H9 (cell line): ENCODE measurements around the gene UGT1A7. TPM values are rescaled to one million over a fixed set of nuclear protein-coding genes. Genes with fewer than 3 reads are reported as not detected.
A peak's percentile ranks its signal among the peaks of the same experiment; 100 is the strongest.

Experiments used
- DNase-seq: peaks from one replicate; pipeline ENCODE4 v3.0.0-alpha.2; 2017
- H2AFZ ChIP-seq: one replicate; pipeline ENCODE4 v1.6.1; 2013; ENCODE audit warnings: mild to moderate bottlenecking, low read length, control low read depth, moderate library complexity
- H2AK5ac ChIP-seq: 2 replicates; pipeline ENCODE4 v1.6.1; 2013; ENCODE audit warnings: low read length, control low read depth, mixed read lengths; ENCODE audit not compliant: insufficient read length
- H2BK120ac ChIP-seq: one replicate; pipeline ENCODE4 v1.6.1; 2013; ENCODE audit warnings: low read depth, mild to moderate bottlenecking, low read length, control low read depth, inconsistent platforms; ENCODE audit not compliant: poor library complexity, severe bottlenecking
- H2BK12ac ChIP-seq: 2 replicates; pipeline ENCODE4 v1.6.1; 2013; ENCODE audit warnings: low read length, control low read depth, mixed read lengths, low read depth; ENCODE audit not compliant: insufficient read length
- H2BK15ac ChIP-seq: 2 replicates; pipeline ENCODE4 v1.6.1; 2013; ENCODE audit warnings: low read depth, low read length, control low read depth
- H2BK20ac ChIP-seq: one replicate; pipeline ENCODE4 v1.6.1; 2013; ENCODE audit warnings: low read depth, mild to moderate bottlenecking, low read length, control low read depth, inconsistent platforms; ENCODE audit not compliant: poor library complexity, severe bottlenecking
- H2BK5ac ChIP-seq: 2 replicates; pipeline ENCODE4 v1.6.1; 2013; ENCODE audit warnings: low read length, control low read depth, mixed read lengths; ENCODE audit not compliant: insufficient read length
- H3K14ac ChIP-seq: 2 replicates; pipeline ENCODE4 v1.6.1; 2013; ENCODE audit warnings: low read length, control low read depth; ENCODE audit not compliant: insufficient read depth
- H3K18ac ChIP-seq: 2 replicates; pipeline ENCODE4 v1.6.1; 2013; ENCODE audit warnings: low read depth, mild to moderate bottlenecking, mixed read lengths, low read length, control low read depth; ENCODE audit not compliant: insufficient read length
- H3K23ac ChIP-seq: 2 replicates; pipeline ENCODE4 v1.6.1; 2013; ENCODE audit warnings: low read length, control low read depth, mixed read lengths, low read depth; ENCODE audit not compliant: insufficient read length
- H3K23me2 ChIP-seq: 2 replicates; pipeline ENCODE4 v1.6.1; 2013; ENCODE audit warnings: low read depth, mild to moderate bottlenecking, mixed read lengths, low read length, control low read depth; ENCODE audit not compliant: insufficient read length, poor library complexity, severe bottlenecking
- H3K27ac ChIP-seq: 2 replicates; pipeline ENCODE4 v1.5.1; 2013; ENCODE audit warnings: low read length, control low read depth, mixed read lengths, low read depth; ENCODE audit not compliant: insufficient read length
- H3K27me3 ChIP-seq: 2 replicates; pipeline ENCODE4 v1.6.1; 2013; ENCODE audit warnings: low read length, control low read depth, inconsistent platforms; ENCODE audit not compliant: insufficient read depth
- H3K4ac ChIP-seq: 2 replicates; pipeline ENCODE4 v1.6.1; 2013; ENCODE audit warnings: low read depth, mild to moderate bottlenecking, control low read depth, inconsistent platforms, low read length, moderate library complexity
- H3K4me1 ChIP-seq: 2 replicates; pipeline ENCODE4 v1.6.1; 2013; ENCODE audit warnings: low read length, control low read depth, inconsistent platforms; ENCODE audit not compliant: insufficient read depth
- H3K4me2 ChIP-seq: 2 replicates; pipeline ENCODE4 v1.6.1; 2013; ENCODE audit warnings: low read length, control low read depth, mixed read lengths; ENCODE audit not compliant: insufficient read length, insufficient read depth
- H3K56ac ChIP-seq: 2 replicates; pipeline ENCODE4 v1.6.1; 2013; ENCODE audit warnings: low read depth, mild to moderate bottlenecking, mixed read lengths, low read length, control low read depth; ENCODE audit not compliant: insufficient read length
- H3K79me1 ChIP-seq: 2 replicates; pipeline ENCODE4 v1.6.1; 2013; ENCODE audit warnings: low read depth, mild to moderate bottlenecking, moderate library complexity, low read length, control low read depth, inconsistent platforms; ENCODE audit not compliant: insufficient read depth, poor library complexity, severe bottlenecking
- H3K79me2 ChIP-seq: 2 replicates; pipeline ENCODE4 v1.6.1; 2013; ENCODE audit warnings: low read length, control low read depth, inconsistent platforms; ENCODE audit not compliant: insufficient read depth
- H3K9ac ChIP-seq: 2 replicates; pipeline ENCODE4 v1.6.1; 2013; ENCODE audit warnings: low read length, control low read depth, mixed read lengths; ENCODE audit not compliant: insufficient read length; ENCODE audit errors: extremely low read depth
- H3K9me3 ChIP-seq: one replicate; pipeline ENCODE4 v1.6.1; 2013; ENCODE audit warnings: low read depth, low read length, inconsistent platforms; ENCODE audit not compliant: control insufficient read depth
- H3T11ph ChIP-seq: one replicate; pipeline ENCODE4 v1.6.1; 2013; ENCODE audit warnings: mild to moderate bottlenecking, low read length, control low read depth, inconsistent platforms
- H4K20me1 ChIP-seq: one replicate; pipeline ENCODE4 v1.6.1; 2013; ENCODE audit not compliant: control insufficient read depth, insufficient read length, insufficient read depth
- H4K5ac ChIP-seq: 2 replicates; pipeline ENCODE4 v1.6.1; 2013; ENCODE audit warnings: low read depth, mild to moderate bottlenecking, mixed read lengths, low read length, control low read depth; ENCODE audit not compliant: insufficient read length
- H4K8ac ChIP-seq: replicated peaks from 2 replicates; pipeline ENCODE4 v1.6.1; 2013; ENCODE audit warnings: low read length, control low read depth, mixed read lengths, low read depth; ENCODE audit not compliant: insufficient read length
- H4K91ac ChIP-seq: 2 replicates; pipeline ENCODE4 v1.6.1; 2013; ENCODE audit warnings: low read depth, mild to moderate bottlenecking, moderate library complexity, mixed read lengths, low read length, control low read depth; ENCODE audit not compliant: insufficient read length
- H3K27ac Mint-ChIP-seq, 3 experiments: 2 replicates in 2 of 3; 3 replicates in 1 of 3; pipeline ENCODE4 v1.8.0; 2020 to 2021; ENCODE audit warnings: mixed read lengths in 3 of 3, mild to moderate bottlenecking in 1 of 3, moderate library complexity in 1 of 3
- H3K27me3 Mint-ChIP-seq: 2 replicates; pipeline ENCODE4 v1.8.0; 2021; ENCODE audit warnings: low read depth, mild to moderate bottlenecking, moderate library complexity, mixed read lengths
- H3K36me3 Mint-ChIP-seq, 3 experiments: 2 replicates in 2 of 3; 3 replicates in 1 of 3; pipeline ENCODE4 v1.8.0; 2020 to 2021; ENCODE audit warnings: low read depth in 3 of 3, mixed read lengths in 3 of 3; ENCODE audit not compliant: insufficient read depth in 1 of 3
- H3K4me1 Mint-ChIP-seq, 2 experiments: 2 replicates each; pipeline ENCODE4 v1.8.0; 2020; ENCODE audit warnings: mixed read lengths in 2 of 2
- H3K4me3 Mint-ChIP-seq, 2 experiments: 2 replicates in 1 of 2; 3 replicates in 1 of 2; pipeline ENCODE4 v1.8.0; 2020 to 2021; ENCODE audit warnings: mild to moderate bottlenecking in 2 of 2, mixed read lengths in 2 of 2, moderate library complexity in 1 of 2
- H3K9me3 Mint-ChIP-seq, 2 experiments: 2 replicates in 1 of 2; 3 replicates in 1 of 2; pipeline ENCODE4 v1.8.0; 2020; ENCODE audit warnings: mild to moderate bottlenecking in 2 of 2, mixed read lengths in 2 of 2, moderate library complexity in 1 of 2
- WGBS: extraction: QIAGEN DNeasy Blood & Tissue Kit; methylation state at CpG from one replicate; pipeline ENCODE4 v1.1.7; 2013; ENCODE audit warnings: missing lambda C conversion rate, low lambda C conversion rate, mixed read lengths; ENCODE audit not compliant: insufficient read length; ENCODE audit errors: extremely low coverage; 5-methylcytosine and 5-hydroxymethylcytosine counted together
- total RNA-seq: library from RNA; stranded (reverse); gene quantifications from 2 replicates; pipeline ENCODE4 v1.2.1, GENCODE V29; 2021
- TF ChIP-seq, protein P1 (sequence below): fragments of 200-600 bp; sonication (generic); conservative IDR thresholded peaks from 3 replicates; pipeline ENCODE4 v1.8.0; 2021; ENCODE audit warnings: antibody characterized with exemption, mild to moderate bottlenecking

The UGT1A7 gene
- total RNA-seq, 1 experiment from 2014 or later: not detected

- no peaks in the 10 kb centered on the region for H3K27me3 ChIP-seq
- no peak overlapping the region for H2AFZ ChIP-seq
- Mint-ChIP-seq H3K4me3 (no peak overlapping the region), H3K4me1 (peaks cover 2 to 4% of the 10 kb centered on the region in 2 experiments; a peak in 3 of 4 replicates), H3K27ac (peak overlapping the region in 1 of 3 experiments; percentile 77; a peak in 1 of 7 replicates), H3K9me3 (peaks cover 8 to 9% of the 10 kb centered on the region in 2 experiments), H3K36me3 (peaks cover 0 to 4% (median 2%) of the 10 kb centered on the region in 3 experiments; a peak in 3 of 7 replicates), H3K27me3 (peaks cover 13% of the 10 kb centered on the region)
- no peak overlapping the region for H3K56ac ChIP-seq
- no peak overlapping the region for H2BK15ac ChIP-seq
- peak; percentile 20 for DNase-seq
- no peak overlapping the region for H2BK5ac ChIP-seq
- H4K8ac ChIP-seq: no peak overlapping the region
- H3K9ac ChIP-seq: no peak overlapping the region
- no peaks in the 10 kb centered on the region for H3K4me1 ChIP-seq
- no peak overlapping the region for H2BK120ac ChIP-seq
- H3K79me1 ChIP-seq: no peaks in the 10 kb centered on the region
- no peaks in the 10 kb centered on the region for H3K79me2 ChIP-seq
- H3K18ac ChIP-seq: no peak overlapping the region
- H4K20me1 ChIP-seq: no peaks in the 10 kb centered on the region
- no peaks in the 10 kb centered on the region for H3K9me3 ChIP-seq
- no CpG with 5 or more reads among the region's 13 CpGs for WGBS
- no peaks in the 10 kb centered on the region for H3K23me2 ChIP-seq
- H3K4ac ChIP-seq: no peak overlapping the region
- H3K27ac ChIP-seq: no peak overlapping the region
- H4K5ac ChIP-seq: no peak overlapping the region
- no peak overlapping the region for H2BK20ac ChIP-seq
- no peak overlapping the region for H2AK5ac ChIP-seq
- no peak overlapping the region for H4K91ac ChIP-seq
- no peak overlapping the region for H3K23ac ChIP-seq
- TF ChIP-seq, protein P1, sequence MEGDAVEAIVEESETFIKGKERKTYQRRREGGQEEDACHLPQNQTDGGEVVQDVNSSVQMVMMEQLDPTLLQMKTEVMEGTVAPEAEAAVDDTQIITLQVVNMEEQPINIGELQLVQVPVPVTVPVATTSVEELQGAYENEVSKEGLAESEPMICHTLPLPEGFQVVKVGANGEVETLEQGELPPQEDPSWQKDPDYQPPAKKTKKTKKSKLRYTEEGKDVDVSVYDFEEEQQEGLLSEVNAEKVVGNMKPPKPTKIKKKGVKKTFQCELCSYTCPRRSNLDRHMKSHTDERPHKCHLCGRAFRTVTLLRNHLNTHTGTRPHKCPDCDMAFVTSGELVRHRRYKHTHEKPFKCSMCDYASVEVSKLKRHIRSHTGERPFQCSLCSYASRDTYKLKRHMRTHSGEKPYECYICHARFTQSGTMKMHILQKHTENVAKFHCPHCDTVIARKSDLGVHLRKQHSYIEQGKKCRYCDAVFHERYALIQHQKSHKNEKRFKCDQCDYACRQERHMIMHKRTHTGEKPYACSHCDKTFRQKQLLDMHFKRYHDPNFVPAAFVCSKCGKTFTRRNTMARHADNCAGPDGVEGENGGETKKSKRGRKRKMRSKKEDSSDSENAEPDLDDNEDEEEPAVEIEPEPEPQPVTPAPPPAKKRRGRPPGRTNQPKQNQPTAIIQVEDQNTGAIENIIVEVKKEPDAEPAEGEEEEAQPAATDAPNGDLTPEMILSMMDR: no peak
- H3K14ac ChIP-seq: no peak overlapping the region
- H3K4me2 ChIP-seq: no peak overlapping the region
- no peak overlapping the region for H3T11ph ChIP-seq
- H2BK12ac ChIP-seq: no peak overlapping the region
These were observed 114.1 kb downstream of the UGT1A7 start for GRCh38 chr2:233795735-233796171.
